ENCODE measurements around the gene CTNNB1.

- no peak for TF ChIP-seq CTCF (conservative IDR thresholded peaks at IDR 0.05; ENCODE audit: low read depth, low read length)
- TF ChIP-seq CEBPB (IDR thresholded peaks at IDR 0.05; ENCODE audit: low read depth, low read length) = no peak
- TF ChIP-seq POLR2A (IDR thresholded peaks at IDR 0.05; ENCODE audit: low read depth, low read length) = no peak
These were observed 39.6 kb upstream of the CTNNB1 start for GRCh38 chr3:41159588-41160189.
